ENCODE results near the gene VCL.

Gene VCL

DNA sequence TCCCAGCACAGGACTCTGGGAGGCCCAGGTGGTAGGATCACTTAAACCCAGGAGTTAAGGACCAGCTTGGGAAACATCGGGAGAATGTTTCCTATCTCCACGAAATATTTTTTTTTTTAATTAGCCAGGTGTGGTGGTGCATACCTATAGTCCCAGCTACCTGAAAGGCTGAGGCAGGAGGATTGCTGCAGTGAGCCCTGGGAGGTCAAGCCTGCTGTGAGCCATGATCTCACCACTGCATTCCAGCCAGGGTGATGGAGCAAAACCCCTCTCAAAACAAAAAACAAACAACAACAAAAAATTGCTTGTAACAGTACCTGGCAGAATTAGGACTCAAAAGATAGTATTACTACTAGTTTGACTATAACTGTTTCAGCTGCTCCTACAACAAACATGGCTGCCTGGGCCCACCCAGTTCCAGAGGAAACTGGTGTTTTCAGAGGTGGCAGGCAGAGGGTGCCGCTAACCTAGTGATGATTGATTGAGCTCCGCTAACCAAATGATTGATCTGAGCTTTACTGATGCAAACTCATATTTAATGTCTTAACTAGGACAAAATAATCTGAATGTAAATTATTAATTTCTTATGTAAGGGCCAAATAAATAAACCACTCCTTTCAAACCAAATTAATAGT lies 95.7 kb downstream of the VCL start:
- Histone ChIP-seq H2BK120ac (ENCODE audit: low read depth, low read length) (no peak overlapping the region), H3K79me2 (ENCODE audit: control insufficient read depth, insufficient read depth, low read length) (peaks cover 2% of the 10 kb centered on the region), H3K79me1 (ENCODE audit: low read length) (peaks cover 3% of the 10 kb centered on the region), H3K27me3 (ENCODE audit: insufficient read depth, low read length, poor library complexity) (no peaks in the 10 kb centered on the region), H2AK5ac (ENCODE audit: low read length) (no peak overlapping the region), H3K27ac (ENCODE audit: low read depth, low read length) (no peak overlapping the region), H2BK5ac (ENCODE audit: low read length) (no peak overlapping the region), H3K23ac (ENCODE audit: low read length) (no peak overlapping the region), H3K4ac (ENCODE audit: low read depth, low read length) (no peak overlapping the region), H3K56ac (ENCODE audit: low read length) (no peak overlapping the region), H4K8ac (ENCODE audit: low read depth, low read length) (no peak overlapping the region), H3K36me3 (ENCODE audit: control insufficient read depth, insufficient read depth, low read length) (peaks cover 18% of the 10 kb centered on the region), H2BK15ac (replicated peaks; ENCODE audit: low read depth) (no peak overlapping the region), H3K4me1 (ENCODE audit: control insufficient read depth, low read depth, low read length) (no peaks in the 10 kb centered on the region), H3K4me2 (ENCODE audit: low read length) (no peak overlapping the region), H3K4me3 (ENCODE audit: low read length) (no peak overlapping the region), H4K5ac (ENCODE audit: low read length) (no peak overlapping the region), H3K9ac (ENCODE audit: low read length) (no peak overlapping the region), H3K18ac (ENCODE audit: low read length) (no peak overlapping the region)
- no peak for DNase-seq
- WGBS (ENCODE audit: extremely low coverage, insufficient coverage, low lambda C conversion rate), result no CpG with 5 or more reads among the region's 4 CpGs

- no peak overlapping the region for H2AK5ac ChIP-seq (ENCODE audit: low read length)
- no peak overlapping the region for H3K4ac ChIP-seq (ENCODE audit: low read depth, low read length)
- H3K4me1 ChIP-seq (ENCODE audit: control insufficient read depth, low read depth, low read length), result no peaks in the 10 kb centered on the region
- no peak overlapping the region for H3K4me3 ChIP-seq (ENCODE audit: low read length)
- H3K27ac ChIP-seq (ENCODE audit: low read depth, low read length), result no peak overlapping the region
- no peak for DNase-seq
- H3K27me3 ChIP-seq (ENCODE audit: insufficient read depth, low read length, poor library complexity), result no peaks in the 10 kb centered on the region
- no peak overlapping the region for H3K18ac ChIP-seq (ENCODE audit: low read length)
- no peak overlapping the region for H4K8ac ChIP-seq (ENCODE audit: low read depth, low read length)
- no peak overlapping the region for H2BK120ac ChIP-seq (ENCODE audit: low read depth, low read length)
- no peak overlapping the region for H4K5ac ChIP-seq (ENCODE audit: low read length)
- no peak overlapping the region for H3K23ac ChIP-seq (ENCODE audit: low read length)
- H2BK5ac ChIP-seq (ENCODE audit: low read length), result no peak overlapping the region
- H3K9ac ChIP-seq (ENCODE audit: low read length), result no peak overlapping the region
- no peak overlapping the region for H3K4me2 ChIP-seq (ENCODE audit: low read length)
- peaks cover 18% of the 10 kb centered on the region for H3K36me3 ChIP-seq (ENCODE audit: control insufficient read depth, insufficient read depth, low read length)
- H3K79me2 ChIP-seq (ENCODE audit: control insufficient read depth, insufficient read depth, low read length), result peaks cover 2% of the 10 kb centered on the region
- no peaks in the 10 kb centered on the region for H3K79me1 ChIP-seq (ENCODE audit: low read length)
- no peak overlapping the region for H3K56ac ChIP-seq (ENCODE audit: low read length)
- H2BK15ac ChIP-seq (replicated peaks; ENCODE audit: low read depth), result no peak overlapping the region
- WGBS (ENCODE audit: extremely low coverage, insufficient coverage, low lambda C conversion rate), result no CpG with 5 or more reads among the region's 7 CpGs
Measured at GRCh38 chr10:74094231-74094630, 96.3 kb downstream of the VCL start.

DNA sequence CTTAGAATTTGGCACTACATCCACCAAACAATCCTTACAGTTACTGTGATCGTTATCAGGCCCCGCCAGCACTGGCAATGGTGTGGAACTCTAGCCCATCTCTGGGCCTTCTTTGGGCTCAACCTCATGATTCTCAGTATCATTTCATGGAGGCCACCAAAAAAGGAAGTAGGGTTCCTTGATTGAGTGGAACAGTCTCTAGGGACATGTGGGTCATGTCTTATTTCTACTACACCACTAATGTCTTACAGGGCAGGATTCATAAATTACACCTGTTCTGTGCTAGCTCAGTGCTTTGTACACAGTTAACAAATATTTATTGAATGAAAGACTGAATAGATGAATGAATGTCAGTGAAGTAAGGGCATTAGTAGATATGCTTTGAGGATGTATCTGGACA lies 98.9 kb downstream of the VCL start:
- H3K4ac ChIP-seq (ENCODE audit: low read depth, low read length), result no peak overlapping the region
- no CpG with 5 or more reads among the region's 2 CpGs for WGBS (ENCODE audit: extremely low coverage, insufficient coverage, low lambda C conversion rate)
- H3K4me3 ChIP-seq (ENCODE audit: low read length), result no peak overlapping the region
- H3K79me2 ChIP-seq (ENCODE audit: control insufficient read depth, insufficient read depth, low read length), result peaks cover 2% of the 10 kb centered on the region
- no peak overlapping the region for H2AK5ac ChIP-seq (ENCODE audit: low read length)
- H2BK5ac ChIP-seq (ENCODE audit: low read length), result no peak overlapping the region
- H3K18ac ChIP-seq (ENCODE audit: low read length), result no peak overlapping the region
- no peak overlapping the region for H2BK15ac ChIP-seq (replicated peaks; ENCODE audit: low read depth)
- H3K4me1 ChIP-seq (ENCODE audit: control insufficient read depth, low read depth, low read length), result no peaks in the 10 kb centered on the region
- no peak overlapping the region for H4K5ac ChIP-seq (ENCODE audit: low read length)
- H3K27me3 ChIP-seq (ENCODE audit: insufficient read depth, low read length, poor library complexity), result no peaks in the 10 kb centered on the region
- no peak overlapping the region for H3K56ac ChIP-seq (ENCODE audit: low read length)
- H2BK120ac ChIP-seq (ENCODE audit: low read depth, low read length), result no peak overlapping the region
- no peak for DNase-seq
- H3K36me3 ChIP-seq (ENCODE audit: control insufficient read depth, insufficient read depth, low read length), result peaks cover 23% of the 10 kb centered on the region
- no peak overlapping the region for H3K4me2 ChIP-seq (ENCODE audit: low read length)
- no peak overlapping the region for H3K9ac ChIP-seq (ENCODE audit: low read length)
- H3K23ac ChIP-seq (ENCODE audit: low read length), result no peak overlapping the region
- H3K79me1 ChIP-seq (ENCODE audit: low read length), result peaks cover 2% of the 10 kb centered on the region
- no peak overlapping the region for H3K27ac ChIP-seq (ENCODE audit: low read depth, low read length)
- no peak overlapping the region for H4K8ac ChIP-seq (ENCODE audit: low read depth, low read length)

- H3K27ac ChIP-seq (ENCODE audit: low read depth, low read length), result no peak overlapping the region
- no peak overlapping the region for H4K8ac ChIP-seq (ENCODE audit: low read depth, low read length)
- H4K5ac ChIP-seq (ENCODE audit: low read length), result no peak overlapping the region
- H3K79me1 ChIP-seq (ENCODE audit: low read length), result peaks cover 2% of the 10 kb centered on the region
- H3K56ac ChIP-seq (ENCODE audit: low read length), result no peak overlapping the region
- H2BK120ac ChIP-seq (ENCODE audit: low read depth, low read length), result no peak overlapping the region
- H3K79me2 ChIP-seq (ENCODE audit: control insufficient read depth, insufficient read depth, low read length), result peaks cover 2% of the 10 kb centered on the region
- H3K27me3 ChIP-seq (ENCODE audit: insufficient read depth, low read length, poor library complexity), result no peaks in the 10 kb centered on the region
- no peak overlapping the region for H3K4me2 ChIP-seq (ENCODE audit: low read length)
- DNase-seq, result no peak
- WGBS (ENCODE audit: extremely low coverage, insufficient coverage, low lambda C conversion rate), result no CpG with 5 or more reads among the region's 9 CpGs
- H3K4ac ChIP-seq (ENCODE audit: low read depth, low read length), result no peak overlapping the region
- no peak overlapping the region for H3K23ac ChIP-seq (ENCODE audit: low read length)
- H3K4me3 ChIP-seq (ENCODE audit: low read length), result no peak overlapping the region
- H3K9ac ChIP-seq (ENCODE audit: low read length), result no peak overlapping the region
- H2BK15ac ChIP-seq (replicated peaks; ENCODE audit: low read depth), result no peak overlapping the region
- H3K36me3 ChIP-seq (ENCODE audit: control insufficient read depth, insufficient read depth, low read length), result peaks cover 23% of the 10 kb centered on the region
- no peak overlapping the region for H2BK5ac ChIP-seq (ENCODE audit: low read length)
- no peak overlapping the region for H2AK5ac ChIP-seq (ENCODE audit: low read length)
- H3K18ac ChIP-seq (ENCODE audit: low read length), result no peak overlapping the region
- no peaks in the 10 kb centered on the region for H3K4me1 ChIP-seq (ENCODE audit: control insufficient read depth, low read depth, low read length)
Measured at GRCh38 chr10:74097776-74098175, 99.9 kb downstream of the VCL start.

GRCh38 chr10:74099420-74099819 lies 101.5 kb downstream of the VCL start:
- no peak for DNase-seq
- H3K79me2 ChIP-seq (ENCODE audit: control insufficient read depth, insufficient read depth, low read length), result peaks cover 2% of the 10 kb centered on the region
- H3K56ac ChIP-seq (ENCODE audit: low read length), result no peak overlapping the region
- no peaks in the 10 kb centered on the region for H3K27me3 ChIP-seq (ENCODE audit: insufficient read depth, low read length, poor library complexity)
- H3K27ac ChIP-seq (ENCODE audit: low read depth, low read length), result no peak overlapping the region
- H3K23ac ChIP-seq (ENCODE audit: low read length), result no peak overlapping the region
- no peak overlapping the region for H3K4me3 ChIP-seq (ENCODE audit: low read length)
- H3K9ac ChIP-seq (ENCODE audit: low read length), result no peak overlapping the region
- no peaks in the 10 kb centered on the region for H3K4me1 ChIP-seq (ENCODE audit: control insufficient read depth, low read depth, low read length)
- H2AK5ac ChIP-seq (ENCODE audit: low read length), result no peak overlapping the region
- no peak overlapping the region for H2BK120ac ChIP-seq (ENCODE audit: low read depth, low read length)
- H4K5ac ChIP-seq (ENCODE audit: low read length), result no peak overlapping the region
- H2BK5ac ChIP-seq (ENCODE audit: low read length), result no peak overlapping the region
- no peak overlapping the region for H2BK15ac ChIP-seq (replicated peaks; ENCODE audit: low read depth)
- no peak overlapping the region for H3K4me2 ChIP-seq (ENCODE audit: low read length)
- H3K4ac ChIP-seq (ENCODE audit: low read depth, low read length), result no peak overlapping the region
- peaks cover 2% of the 10 kb centered on the region for H3K79me1 ChIP-seq (ENCODE audit: low read length)
- no peak overlapping the region for H4K8ac ChIP-seq (ENCODE audit: low read depth, low read length)
- peaks cover 31% of the 10 kb centered on the region for H3K36me3 ChIP-seq (ENCODE audit: control insufficient read depth, insufficient read depth, low read length)
- H3K18ac ChIP-seq (ENCODE audit: low read length), result no peak overlapping the region
- WGBS (ENCODE audit: extremely low coverage, insufficient coverage, low lambda C conversion rate), result no CpG with 5 or more reads among the region's 3 CpGs

DNA sequence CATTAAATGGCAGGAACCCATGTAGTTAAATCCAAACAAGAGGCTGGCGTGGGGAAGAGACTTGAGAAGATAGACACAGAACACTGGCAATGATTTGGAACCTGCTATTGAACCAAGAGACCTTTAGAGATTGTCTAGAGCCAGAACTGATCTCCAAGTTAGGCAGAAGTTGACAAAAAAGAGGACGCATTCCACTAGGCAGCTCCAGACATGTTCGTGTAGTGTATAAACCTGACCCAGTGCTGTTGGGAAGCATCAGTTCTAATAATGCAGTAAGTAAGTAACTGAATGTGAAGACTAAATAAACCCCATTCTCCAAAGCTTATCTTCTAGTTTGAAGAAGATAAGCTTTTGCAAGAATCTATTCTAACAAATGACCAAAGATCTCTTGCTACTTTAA lies 101.9 kb downstream of the VCL start:
- no peak overlapping the region for H3K4ac ChIP-seq (ENCODE audit: low read depth, low read length)
- H3K79me1 ChIP-seq (ENCODE audit: low read length), result peaks cover 2% of the 10 kb centered on the region
- H3K18ac ChIP-seq (ENCODE audit: low read length), result no peak overlapping the region
- no peak overlapping the region for H2BK15ac ChIP-seq (replicated peaks; ENCODE audit: low read depth)
- no peak overlapping the region for H2BK120ac ChIP-seq (ENCODE audit: low read depth, low read length)
- no peaks in the 10 kb centered on the region for H3K27me3 ChIP-seq (ENCODE audit: insufficient read depth, low read length, poor library complexity)
- H3K23ac ChIP-seq (ENCODE audit: low read length), result no peak overlapping the region
- H4K8ac ChIP-seq (ENCODE audit: low read depth, low read length), result no peak overlapping the region
- H4K5ac ChIP-seq (ENCODE audit: low read length), result no peak overlapping the region
- H3K9ac ChIP-seq (ENCODE audit: low read length), result no peak overlapping the region
- no peak overlapping the region for H3K56ac ChIP-seq (ENCODE audit: low read length)
- H3K79me2 ChIP-seq (ENCODE audit: control insufficient read depth, insufficient read depth, low read length), result peaks cover 2% of the 10 kb centered on the region
- no peak overlapping the region for H3K4me2 ChIP-seq (ENCODE audit: low read length)
- H3K4me1 ChIP-seq (ENCODE audit: control insufficient read depth, low read depth, low read length), result no peaks in the 10 kb centered on the region
- H3K36me3 ChIP-seq (ENCODE audit: control insufficient read depth, insufficient read depth, low read length), result peaks cover 33% of the 10 kb centered on the region
- WGBS (ENCODE audit: extremely low coverage, insufficient coverage, low lambda C conversion rate), result no CpG with 5 or more reads among the region's 3 CpGs
- H3K4me3 ChIP-seq (ENCODE audit: low read length), result no peak overlapping the region
- H3K27ac ChIP-seq (ENCODE audit: low read depth, low read length), result no peak overlapping the region
- no peak for DNase-seq
- no peak overlapping the region for H2AK5ac ChIP-seq (ENCODE audit: low read length)
- H2BK5ac ChIP-seq (ENCODE audit: low read length), result no peak overlapping the region

Data from mesendoderm (in vitro differentiated cells).